H9 (cell line): ENCODE results near the gene KIAA1549. TPM values are rescaled to one million over a fixed set of nuclear protein-coding genes. Genes with fewer than 3 reads are reported as not detected.

ENCODE experiments used
- DNase-seq: peaks from one replicate; pipeline ENCODE4 v3.0.0-alpha.2; 2017
- H2AFZ ChIP-seq: one replicate; pipeline ENCODE4 v1.6.1; 2013; ENCODE audit warnings: mild to moderate bottlenecking, low read length, control low read depth, moderate library complexity
- H2AK5ac ChIP-seq: 2 replicates; pipeline ENCODE4 v1.6.1; 2013; ENCODE audit warnings: low read length, control low read depth, mixed read lengths; ENCODE audit not compliant: insufficient read length
- H2BK120ac ChIP-seq: one replicate; pipeline ENCODE4 v1.6.1; 2013; ENCODE audit warnings: low read depth, mild to moderate bottlenecking, low read length, control low read depth, inconsistent platforms; ENCODE audit not compliant: poor library complexity, severe bottlenecking
- H2BK12ac ChIP-seq: 2 replicates; pipeline ENCODE4 v1.6.1; 2013; ENCODE audit warnings: low read length, control low read depth, mixed read lengths, low read depth; ENCODE audit not compliant: insufficient read length
- H2BK15ac ChIP-seq: 2 replicates; pipeline ENCODE4 v1.6.1; 2013; ENCODE audit warnings: low read depth, low read length, control low read depth
- H2BK20ac ChIP-seq: one replicate; pipeline ENCODE4 v1.6.1; 2013; ENCODE audit warnings: low read depth, mild to moderate bottlenecking, low read length, control low read depth, inconsistent platforms; ENCODE audit not compliant: poor library complexity, severe bottlenecking
- H2BK5ac ChIP-seq: 2 replicates; pipeline ENCODE4 v1.6.1; 2013; ENCODE audit warnings: low read length, control low read depth, mixed read lengths; ENCODE audit not compliant: insufficient read length
- H3K14ac ChIP-seq: 2 replicates; pipeline ENCODE4 v1.6.1; 2013; ENCODE audit warnings: low read length, control low read depth; ENCODE audit not compliant: insufficient read depth
- H3K18ac ChIP-seq: 2 replicates; pipeline ENCODE4 v1.6.1; 2013; ENCODE audit warnings: low read depth, mild to moderate bottlenecking, mixed read lengths, low read length, control low read depth; ENCODE audit not compliant: insufficient read length
- H3K23ac ChIP-seq: 2 replicates; pipeline ENCODE4 v1.6.1; 2013; ENCODE audit warnings: low read length, control low read depth, mixed read lengths, low read depth; ENCODE audit not compliant: insufficient read length
- H3K23me2 ChIP-seq: 2 replicates; pipeline ENCODE4 v1.6.1; 2013; ENCODE audit warnings: low read depth, mild to moderate bottlenecking, mixed read lengths, low read length, control low read depth; ENCODE audit not compliant: insufficient read length, poor library complexity, severe bottlenecking
- H3K27ac ChIP-seq: 2 replicates; pipeline ENCODE4 v1.5.1; 2013; ENCODE audit warnings: low read length, control low read depth, mixed read lengths, low read depth; ENCODE audit not compliant: insufficient read length
- H3K27me3 ChIP-seq: 2 replicates; pipeline ENCODE4 v1.6.1; 2013; ENCODE audit warnings: low read length, control low read depth, inconsistent platforms; ENCODE audit not compliant: insufficient read depth
- H3K4ac ChIP-seq: 2 replicates; pipeline ENCODE4 v1.6.1; 2013; ENCODE audit warnings: low read depth, mild to moderate bottlenecking, control low read depth, inconsistent platforms, low read length, moderate library complexity
- H3K4me1 ChIP-seq: 2 replicates; pipeline ENCODE4 v1.6.1; 2013; ENCODE audit warnings: low read length, control low read depth, inconsistent platforms; ENCODE audit not compliant: insufficient read depth
- H3K4me2 ChIP-seq: 2 replicates; pipeline ENCODE4 v1.6.1; 2013; ENCODE audit warnings: low read length, control low read depth, mixed read lengths; ENCODE audit not compliant: insufficient read length, insufficient read depth
- H3K56ac ChIP-seq: 2 replicates; pipeline ENCODE4 v1.6.1; 2013; ENCODE audit warnings: low read depth, mild to moderate bottlenecking, mixed read lengths, low read length, control low read depth; ENCODE audit not compliant: insufficient read length
- H3K79me1 ChIP-seq: 2 replicates; pipeline ENCODE4 v1.6.1; 2013; ENCODE audit warnings: low read depth, mild to moderate bottlenecking, moderate library complexity, low read length, control low read depth, inconsistent platforms; ENCODE audit not compliant: insufficient read depth, poor library complexity, severe bottlenecking
- H3K79me2 ChIP-seq: 2 replicates; pipeline ENCODE4 v1.6.1; 2013; ENCODE audit warnings: low read length, control low read depth, inconsistent platforms; ENCODE audit not compliant: insufficient read depth
- H3K9ac ChIP-seq: 2 replicates; pipeline ENCODE4 v1.6.1; 2013; ENCODE audit warnings: low read length, control low read depth, mixed read lengths; ENCODE audit not compliant: insufficient read length; ENCODE audit errors: extremely low read depth
- H3K9me3 ChIP-seq: one replicate; pipeline ENCODE4 v1.6.1; 2013; ENCODE audit warnings: low read depth, low read length, inconsistent platforms; ENCODE audit not compliant: control insufficient read depth
- H3T11ph ChIP-seq: one replicate; pipeline ENCODE4 v1.6.1; 2013; ENCODE audit warnings: mild to moderate bottlenecking, low read length, control low read depth, inconsistent platforms
- H4K20me1 ChIP-seq: one replicate; pipeline ENCODE4 v1.6.1; 2013; ENCODE audit not compliant: control insufficient read depth, insufficient read length, insufficient read depth
- H4K5ac ChIP-seq: 2 replicates; pipeline ENCODE4 v1.6.1; 2013; ENCODE audit warnings: low read depth, mild to moderate bottlenecking, mixed read lengths, low read length, control low read depth; ENCODE audit not compliant: insufficient read length
- H4K8ac ChIP-seq: replicated peaks from 2 replicates; pipeline ENCODE4 v1.6.1; 2013; ENCODE audit warnings: low read length, control low read depth, mixed read lengths, low read depth; ENCODE audit not compliant: insufficient read length
- H4K91ac ChIP-seq: 2 replicates; pipeline ENCODE4 v1.6.1; 2013; ENCODE audit warnings: low read depth, mild to moderate bottlenecking, moderate library complexity, mixed read lengths, low read length, control low read depth; ENCODE audit not compliant: insufficient read length
- H3K27ac Mint-ChIP-seq, 3 experiments: 2 replicates in 2 of 3; 3 replicates in 1 of 3; pipeline ENCODE4 v1.8.0; 2020 to 2021; ENCODE audit warnings: mixed read lengths in 3 of 3, mild to moderate bottlenecking in 1 of 3, moderate library complexity in 1 of 3
- H3K27me3 Mint-ChIP-seq: 2 replicates; pipeline ENCODE4 v1.8.0; 2021; ENCODE audit warnings: low read depth, mild to moderate bottlenecking, moderate library complexity, mixed read lengths
- H3K36me3 Mint-ChIP-seq, 3 experiments: 2 replicates in 2 of 3; 3 replicates in 1 of 3; pipeline ENCODE4 v1.8.0; 2020 to 2021; ENCODE audit warnings: low read depth in 3 of 3, mixed read lengths in 3 of 3; ENCODE audit not compliant: insufficient read depth in 1 of 3
- H3K4me1 Mint-ChIP-seq, 2 experiments: 2 replicates each; pipeline ENCODE4 v1.8.0; 2020; ENCODE audit warnings: mixed read lengths in 2 of 2
- H3K4me3 Mint-ChIP-seq, 2 experiments: 2 replicates in 1 of 2; 3 replicates in 1 of 2; pipeline ENCODE4 v1.8.0; 2020 to 2021; ENCODE audit warnings: mild to moderate bottlenecking in 2 of 2, mixed read lengths in 2 of 2, moderate library complexity in 1 of 2
- H3K9me3 Mint-ChIP-seq, 2 experiments: 2 replicates in 1 of 2; 3 replicates in 1 of 2; pipeline ENCODE4 v1.8.0; 2020; ENCODE audit warnings: mild to moderate bottlenecking in 2 of 2, mixed read lengths in 2 of 2, moderate library complexity in 1 of 2
- CTCF ChIP-seq: fragments of 200-600 bp; sonication (generic); conservative IDR thresholded peaks from 3 replicates; pipeline ENCODE4 v1.8.0; 2021; ENCODE audit warnings: antibody characterized with exemption, mild to moderate bottlenecking
- WGBS: extraction: QIAGEN DNeasy Blood & Tissue Kit; methylation state at CpG from one replicate; pipeline ENCODE4 v1.1.7; 2013; ENCODE audit warnings: missing lambda C conversion rate, low lambda C conversion rate, mixed read lengths; ENCODE audit not compliant: insufficient read length; ENCODE audit errors: extremely low coverage; 5-methylcytosine and 5-hydroxymethylcytosine counted together
- total RNA-seq: library from RNA; stranded (reverse); gene quantifications from 2 replicates; pipeline ENCODE4 v1.2.1, GENCODE V29; 2021

KIAA1549 gene
- total RNA-seq, 1 experiment from 2014 or later: 11.9 TPM

- H2BK5ac ChIP-seq: no peak overlapping the region
- no peaks in the 10 kb centered on the region for H3K23me2 ChIP-seq
- no peak overlapping the region for H2BK12ac ChIP-seq
- H3K18ac ChIP-seq: no peak overlapping the region
- no peaks in the 10 kb centered on the region for H3K79me2 ChIP-seq
- H3K23ac ChIP-seq: no peak overlapping the region
- no peak overlapping the region for H4K8ac ChIP-seq
- H3K4me1 Mint-ChIP-seq: peaks cover 33 to 34% of the 10 kb centered on the region in 2 experiments
- H3K27me3 Mint-ChIP-seq: no peaks in the 10 kb centered on the region
- H2BK15ac ChIP-seq: no peak overlapping the region
- no peak for DNase-seq
- no peaks in the 10 kb centered on the region for H3K9me3 Mint-ChIP-seq
- H4K5ac ChIP-seq: no peak overlapping the region
- no peak overlapping the region; a peak in 1 of 5 replicates for H3K4me3 Mint-ChIP-seq
- peaks cover 23 to 27% (median 26%) of the 10 kb centered on the region in 3 experiments; a peak in 6 of 7 replicates for H3K36me3 Mint-ChIP-seq
- H2AK5ac ChIP-seq: no peak overlapping the region
- H3K4me2 ChIP-seq: no peak overlapping the region
- no peak overlapping the region for H2AFZ ChIP-seq
- no peak overlapping the region for H3K27ac ChIP-seq
- no peaks in the 10 kb centered on the region for H3K9me3 ChIP-seq
- no peak overlapping the region for H3K9ac ChIP-seq
- H3K79me1 ChIP-seq: no peaks in the 10 kb centered on the region
- no peaks in the 10 kb centered on the region for H3K4me1 ChIP-seq
- no CpG with 5 or more reads among the region's 11 CpGs for WGBS
- H3T11ph ChIP-seq: no peak overlapping the region
- H2BK120ac ChIP-seq: no peak overlapping the region
- no peak overlapping the region for H3K56ac ChIP-seq
- H3K27me3 ChIP-seq: no peaks in the 10 kb centered on the region
- H3K27ac Mint-ChIP-seq: no peak overlapping the region
- H3K14ac ChIP-seq: no peak overlapping the region
- H4K20me1 ChIP-seq: no peaks in the 10 kb centered on the region
- H4K91ac ChIP-seq: no peak overlapping the region
- no peak overlapping the region for H3K4ac ChIP-seq
- no peak for TF ChIP-seq CTCF
- H2BK20ac ChIP-seq: no peak overlapping the region
Measured at GRCh38 chr7:138921277-138921676, 59.9 kb downstream of the KIAA1549 start.
